ENCODE measurements around the gene FXYD1.
A peak's percentile ranks its signal among the peaks of the same experiment; 100 is the strongest.

DNA sequence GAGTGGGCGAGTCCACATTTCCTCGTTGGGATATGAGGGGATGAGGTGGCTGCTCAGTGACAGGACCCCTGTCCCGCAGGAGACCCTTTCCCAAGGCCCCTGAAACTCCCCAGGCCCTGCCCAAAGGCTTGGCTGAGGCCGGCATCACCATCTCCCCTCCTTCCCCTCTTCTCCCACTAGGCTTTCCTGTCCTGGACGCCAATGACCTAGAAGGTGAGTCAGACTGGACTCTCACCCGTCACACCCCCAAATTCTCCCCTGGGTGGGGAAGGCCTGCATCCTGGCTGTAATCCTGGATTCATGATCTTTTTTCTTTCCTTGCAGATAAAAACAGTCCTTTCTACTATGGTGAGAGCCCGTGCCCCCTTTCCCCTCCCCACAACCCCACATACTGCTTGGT, 17.7 kb upstream of the FXYD1 start:
- TF ChIP-seq POLR2A (IDR thresholded peaks at IDR 0.05) (peak; percentile 12), POLR2AphosphoS5 (IDR thresholded peaks at IDR 0.05) (peak in 2 of 3 donors; percentile 41 to 70), EP300 (IDR thresholded peaks at IDR 0.05; ENCODE audit: low read depth) (no peak)
- TF ChIP-seq, protein P1, sequence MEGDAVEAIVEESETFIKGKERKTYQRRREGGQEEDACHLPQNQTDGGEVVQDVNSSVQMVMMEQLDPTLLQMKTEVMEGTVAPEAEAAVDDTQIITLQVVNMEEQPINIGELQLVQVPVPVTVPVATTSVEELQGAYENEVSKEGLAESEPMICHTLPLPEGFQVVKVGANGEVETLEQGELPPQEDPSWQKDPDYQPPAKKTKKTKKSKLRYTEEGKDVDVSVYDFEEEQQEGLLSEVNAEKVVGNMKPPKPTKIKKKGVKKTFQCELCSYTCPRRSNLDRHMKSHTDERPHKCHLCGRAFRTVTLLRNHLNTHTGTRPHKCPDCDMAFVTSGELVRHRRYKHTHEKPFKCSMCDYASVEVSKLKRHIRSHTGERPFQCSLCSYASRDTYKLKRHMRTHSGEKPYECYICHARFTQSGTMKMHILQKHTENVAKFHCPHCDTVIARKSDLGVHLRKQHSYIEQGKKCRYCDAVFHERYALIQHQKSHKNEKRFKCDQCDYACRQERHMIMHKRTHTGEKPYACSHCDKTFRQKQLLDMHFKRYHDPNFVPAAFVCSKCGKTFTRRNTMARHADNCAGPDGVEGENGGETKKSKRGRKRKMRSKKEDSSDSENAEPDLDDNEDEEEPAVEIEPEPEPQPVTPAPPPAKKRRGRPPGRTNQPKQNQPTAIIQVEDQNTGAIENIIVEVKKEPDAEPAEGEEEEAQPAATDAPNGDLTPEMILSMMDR (IDR thresholded peaks at IDR 0.05) = no peak

Measured in transverse colon (tissue), 4 donors.